GM19438 (cell line): Measurements from ENCODE around the gene ARHGAP10.

Experiments used
- ATAC-seq: cut with Tn5 transposase; IDR thresholded peaks from one replicate; pipeline ENCODE4 v1.9.1; 2021; ENCODE audit warnings: low read depth; ENCODE audit not compliant: unreplicated experiment

The ARHGAP10 gene

DNA sequence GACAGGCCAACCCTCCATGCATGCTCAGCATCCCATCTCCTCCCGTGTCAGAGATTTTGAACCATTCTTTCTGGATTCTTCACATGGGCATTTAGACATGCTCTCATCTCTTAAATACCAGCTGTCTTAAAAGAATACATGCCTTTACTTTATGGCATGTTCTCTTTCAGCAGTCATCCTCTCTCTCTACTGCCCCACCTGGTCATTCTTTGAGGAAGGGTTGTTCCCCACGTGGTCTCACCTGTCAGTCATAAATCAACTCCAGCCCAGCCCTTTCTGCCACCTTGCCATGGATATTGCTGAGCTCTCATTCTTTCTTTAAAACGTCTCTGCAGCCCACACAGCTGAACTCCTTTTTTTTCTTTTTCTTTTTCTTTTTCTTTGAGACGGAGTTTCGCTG is 111.3 kb downstream of the ARHGAP10 start:
- ATAC-seq = no peak

- no peak for ATAC-seq
Measured at GRCh38 chr4:147844781-147845180, 112.9 kb downstream of the ARHGAP10 start.

DNA sequence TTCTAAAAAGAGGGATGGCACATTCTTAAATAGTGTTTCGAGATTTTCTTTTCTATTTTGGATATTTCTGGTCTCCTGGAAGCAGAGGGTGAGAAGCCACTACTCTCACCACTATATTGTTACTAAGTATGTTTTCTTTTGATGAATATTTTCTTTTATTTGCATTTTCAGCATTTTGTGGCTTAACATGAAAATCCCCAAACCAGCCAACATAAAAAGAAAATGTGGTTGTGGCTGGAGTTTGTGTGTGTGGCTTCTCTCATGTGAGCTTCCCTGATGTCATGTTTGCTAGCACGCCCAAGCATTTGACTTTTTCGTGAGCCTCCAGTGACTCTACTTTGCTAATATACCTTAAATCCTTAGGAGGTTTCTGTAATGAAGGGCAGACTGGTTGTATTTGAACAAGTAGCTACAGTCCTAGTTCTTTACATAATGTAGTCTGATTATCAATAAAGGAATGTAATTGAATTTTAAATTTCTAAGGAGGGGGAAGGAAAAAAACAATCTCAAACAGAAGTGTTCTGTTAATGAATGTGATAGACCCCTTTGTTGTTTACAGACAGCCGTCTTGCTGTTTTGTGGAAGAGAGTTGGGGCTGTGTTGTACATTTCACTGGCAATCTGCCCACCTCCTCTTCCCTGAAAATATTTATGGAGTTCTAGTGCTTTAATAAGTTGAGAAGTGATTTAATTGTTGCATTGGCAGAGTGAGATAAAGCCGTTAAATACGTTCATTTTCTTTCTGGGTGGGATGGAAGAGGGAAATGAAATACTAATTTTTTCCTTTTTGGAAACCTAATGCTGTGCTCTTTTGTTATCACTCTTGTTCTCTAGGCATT is 114.6 kb downstream of the ARHGAP10 start:
- ATAC-seq = peak; percentile 62

DNA sequence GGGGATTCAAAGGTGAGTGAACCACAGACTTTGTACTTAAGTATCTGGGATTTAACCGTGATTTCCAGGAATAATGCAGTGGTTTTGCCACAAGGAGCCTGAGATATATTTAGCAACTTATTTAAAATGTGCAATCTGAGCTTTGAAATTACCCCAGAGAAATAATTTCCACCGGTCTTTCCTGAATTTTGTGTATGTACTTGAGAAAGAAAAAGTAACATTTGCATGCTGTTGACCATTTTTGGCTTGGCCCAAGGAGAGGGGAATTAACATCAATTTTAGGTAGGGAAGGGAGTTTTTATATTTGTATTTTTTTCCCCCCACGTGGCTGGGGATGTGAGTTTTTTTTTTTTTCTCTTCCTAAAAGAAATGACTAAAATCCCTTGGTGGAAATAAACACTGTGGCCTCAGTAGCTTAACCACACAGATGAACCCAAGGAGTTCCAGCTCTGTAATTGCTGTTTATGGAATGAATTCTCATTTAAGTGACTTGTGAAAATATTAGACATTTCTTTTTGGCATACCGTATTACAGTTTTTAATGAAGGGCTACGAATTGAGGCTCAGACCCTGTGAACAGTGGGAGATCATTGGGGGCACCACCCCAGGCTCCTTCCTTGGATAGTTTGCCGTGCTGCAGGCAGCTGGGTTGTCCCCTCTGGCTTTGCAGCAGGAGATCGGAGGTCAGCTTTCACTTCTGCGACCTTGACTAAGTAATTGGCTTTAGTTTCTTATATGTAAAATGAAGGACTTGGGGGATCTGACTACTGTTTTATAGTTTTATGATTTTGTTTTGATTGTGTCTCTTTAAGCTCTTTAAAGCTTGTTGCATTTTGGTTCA is 116.1 kb downstream of the ARHGAP10 start:
- ATAC-seq = no peak

GRCh38 chr4:147848634-147849033 is 116.7 kb downstream of the ARHGAP10 start:
- ATAC-seq = no peak

DNA sequence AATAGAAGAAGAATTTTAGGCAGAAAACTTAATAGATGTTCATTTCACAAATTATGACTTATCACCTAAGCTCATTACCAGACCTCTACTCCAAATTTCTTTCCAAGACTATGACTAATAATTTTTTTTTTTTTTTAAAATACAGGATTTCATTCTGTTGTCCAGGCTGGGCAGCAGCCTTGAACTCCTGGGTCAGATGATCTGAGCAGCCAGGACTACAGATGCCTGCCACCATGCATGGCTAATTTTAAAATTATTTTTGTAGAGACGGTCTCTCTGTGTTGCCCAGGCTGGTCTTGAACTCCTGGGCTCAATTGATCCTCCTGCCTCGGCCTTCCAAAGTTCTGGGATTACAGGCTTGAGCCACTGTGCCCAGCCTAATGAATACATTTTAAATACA is 119.2 kb downstream of the ARHGAP10 start:
- no peak for ATAC-seq

DNA sequence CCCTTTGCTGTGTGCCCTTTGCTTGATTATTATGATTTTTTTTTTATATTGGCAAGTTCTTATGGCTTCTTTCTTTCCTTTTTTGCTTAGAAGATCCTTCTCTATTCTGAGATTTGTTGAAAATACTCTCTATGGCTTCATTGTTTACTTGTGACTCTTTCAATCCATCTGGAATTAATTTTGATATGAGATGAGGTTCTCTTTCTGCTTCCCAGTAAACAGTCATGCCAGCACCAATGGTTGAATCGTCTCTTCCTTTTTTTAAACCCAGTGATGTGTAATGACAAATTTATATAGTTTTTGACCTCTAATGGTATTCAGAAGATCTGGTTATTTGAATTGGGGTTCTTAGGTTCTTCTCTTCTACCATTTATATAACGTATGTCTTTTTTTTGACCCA is 121.8 kb downstream of the ARHGAP10 start:
- ATAC-seq = no peak

DNA sequence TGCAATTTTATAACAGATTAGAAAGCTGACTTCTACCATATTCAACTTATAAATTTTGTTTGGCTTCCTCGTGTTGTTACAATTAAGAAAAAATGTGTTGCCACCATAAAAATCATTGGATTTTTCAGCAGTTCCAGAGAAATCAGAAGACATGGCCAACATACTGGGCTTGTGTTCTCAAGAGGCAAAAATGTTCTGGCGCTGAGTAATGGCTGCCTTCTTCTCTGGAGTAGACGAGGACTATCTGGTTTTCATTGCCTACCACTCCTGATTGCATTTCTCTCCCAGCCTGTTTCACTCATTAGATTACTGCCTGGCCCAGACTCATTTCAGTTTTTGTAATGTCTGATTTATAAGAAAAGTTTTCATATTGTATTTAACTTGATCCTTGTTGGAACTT is 122.3 kb downstream of the ARHGAP10 start:
- no peak for ATAC-seq

DNA sequence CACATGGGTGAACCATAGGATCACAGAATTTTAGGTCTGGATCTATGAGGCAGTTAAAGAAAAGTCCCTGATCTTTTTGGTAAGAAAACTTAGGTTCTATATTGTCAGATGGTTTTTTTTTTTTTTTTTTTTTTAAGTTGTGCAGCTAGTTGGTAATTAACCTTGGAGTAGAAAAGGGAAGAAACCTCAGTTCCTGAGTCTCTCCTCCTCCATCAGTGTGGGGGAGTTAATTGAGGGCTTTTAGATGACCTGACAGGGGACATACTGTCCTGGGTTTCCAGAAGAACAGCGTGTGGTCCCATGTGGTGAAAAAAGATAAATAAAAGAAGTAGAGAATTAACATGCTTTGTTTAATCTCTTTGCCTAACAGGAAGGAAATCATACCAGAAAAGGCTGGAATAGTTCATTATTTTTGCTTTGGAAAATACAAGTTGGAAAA is 123.7 kb downstream of the ARHGAP10 start:
- ATAC-seq = no peak

DNA sequence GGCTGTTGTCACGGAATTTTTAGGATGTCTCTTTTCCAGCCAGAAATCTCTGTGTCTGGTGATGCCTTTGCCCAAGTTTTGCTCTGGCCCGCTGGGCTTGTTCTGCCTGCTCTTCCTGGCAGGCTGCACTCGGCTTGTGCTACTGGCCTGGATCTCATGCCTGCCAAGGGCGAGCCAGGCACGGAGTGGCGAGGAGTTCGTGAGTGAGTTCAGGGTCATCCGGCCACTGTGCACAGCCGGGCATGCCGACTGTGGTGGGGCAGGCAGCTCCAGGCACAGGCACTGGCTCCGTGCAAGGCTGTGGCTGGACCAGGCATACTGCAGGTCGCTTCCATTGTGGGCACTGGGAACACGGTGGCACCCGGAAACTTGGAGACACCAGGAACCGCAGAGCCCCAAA is 129.1 kb downstream of the ARHGAP10 start:
- ATAC-seq = no peak

- no peak for ATAC-seq
Measured at GRCh38 chr4:147862043-147862692, 130.3 kb downstream of the ARHGAP10 start.

- peak; percentile 46 for ATAC-seq
Measured at GRCh38 chr4:147863111-147863747, 131.3 kb downstream of the ARHGAP10 start.

GRCh38 chr4:147863808-147864472 is 132.1 kb downstream of the ARHGAP10 start:
- ATAC-seq = no peak

DNA sequence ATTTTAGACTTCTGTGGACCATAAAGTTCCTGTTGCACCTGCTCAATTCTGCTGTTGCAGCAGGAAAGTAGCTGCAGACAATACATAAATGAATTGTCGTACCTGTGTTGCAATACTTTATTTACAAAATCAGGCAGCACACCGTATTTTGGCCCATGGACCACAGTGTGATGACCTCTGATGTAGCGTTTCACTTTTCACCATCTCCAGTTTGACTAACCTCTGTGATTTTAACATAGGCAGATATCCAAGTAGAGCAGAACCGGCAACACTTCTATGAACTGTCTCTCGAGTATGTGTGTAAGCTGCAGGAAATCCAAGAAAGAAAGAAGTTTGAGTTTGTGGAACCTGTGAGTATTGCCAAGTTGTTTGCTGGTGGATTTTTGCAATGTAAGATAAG is 132.7 kb downstream of the ARHGAP10 start:
- no peak for ATAC-seq

DNA sequence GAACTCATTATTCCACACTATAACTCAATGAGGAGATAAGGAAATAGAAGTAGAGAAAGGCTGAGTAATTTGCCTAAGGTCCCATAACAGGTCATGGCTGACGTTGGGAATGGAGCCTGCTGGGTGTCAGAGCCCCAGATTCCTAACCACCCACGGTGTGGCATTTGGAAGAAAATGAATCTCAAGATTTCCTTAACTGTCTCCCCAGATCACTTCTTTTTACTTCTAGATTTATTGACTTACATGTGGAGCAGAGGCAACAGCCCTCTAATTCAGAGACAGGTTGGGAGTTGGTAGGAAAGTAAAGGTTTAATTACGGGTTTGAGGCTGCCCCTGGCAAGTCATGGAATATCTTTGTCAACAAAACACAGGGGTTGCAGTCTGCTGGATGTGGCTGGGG is 134.0 kb downstream of the ARHGAP10 start:
- no peak for ATAC-seq

DNA sequence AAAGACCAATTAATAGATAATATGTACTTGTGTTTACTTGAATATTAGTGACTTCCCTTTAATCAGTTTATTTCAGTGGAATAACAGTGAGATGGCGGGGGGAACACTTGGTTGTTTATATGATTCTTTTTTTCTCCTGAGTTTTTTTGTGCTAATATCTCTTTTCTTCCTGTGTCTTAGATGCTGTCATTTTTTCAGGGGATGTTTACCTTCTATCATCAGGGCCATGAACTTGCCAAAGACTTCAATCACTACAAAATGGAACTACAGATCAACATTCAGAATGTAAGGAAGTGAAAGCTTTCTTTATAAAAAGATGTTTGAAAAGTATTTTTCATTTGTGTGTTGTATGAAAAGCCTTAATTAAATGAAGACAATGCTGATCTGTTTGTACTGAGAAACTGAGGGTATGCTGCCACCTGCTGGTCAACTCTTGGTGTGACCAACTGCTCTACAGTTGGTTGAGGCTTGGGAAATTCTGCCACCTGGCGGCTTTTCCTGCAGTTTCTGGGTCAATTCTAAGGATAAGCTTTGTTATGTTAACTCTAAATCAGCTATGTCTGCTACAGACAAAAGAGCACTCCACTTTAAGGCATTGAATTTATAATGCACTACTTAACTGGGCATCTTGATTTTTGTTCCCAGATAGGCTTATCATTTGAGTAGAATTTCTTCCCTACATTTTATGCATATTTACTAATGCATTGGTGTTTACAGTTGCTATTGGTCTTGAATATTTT is 134.8 kb downstream of the ARHGAP10 start:
- ATAC-seq = peak; percentile 79

DNA sequence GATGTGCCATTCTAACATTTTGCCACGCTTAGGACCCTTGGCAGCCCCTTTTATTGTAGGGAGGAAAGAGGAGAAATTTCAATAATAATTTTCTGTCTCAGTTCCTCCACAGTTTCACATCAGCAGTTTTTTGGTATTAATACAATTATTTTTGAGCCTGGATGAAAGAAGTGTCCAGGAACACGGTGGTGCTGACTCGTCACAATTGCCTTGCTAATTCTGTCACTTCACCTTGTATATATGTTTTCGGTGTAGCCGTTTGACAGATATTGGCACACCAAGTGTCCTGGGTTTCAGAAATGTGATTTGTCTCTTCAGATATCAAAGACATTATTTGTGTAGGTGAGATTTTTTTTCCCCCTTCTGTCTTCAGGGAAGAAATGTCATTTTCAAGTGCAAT is 142.2 kb downstream of the ARHGAP10 start:
- ATAC-seq = no peak

DNA sequence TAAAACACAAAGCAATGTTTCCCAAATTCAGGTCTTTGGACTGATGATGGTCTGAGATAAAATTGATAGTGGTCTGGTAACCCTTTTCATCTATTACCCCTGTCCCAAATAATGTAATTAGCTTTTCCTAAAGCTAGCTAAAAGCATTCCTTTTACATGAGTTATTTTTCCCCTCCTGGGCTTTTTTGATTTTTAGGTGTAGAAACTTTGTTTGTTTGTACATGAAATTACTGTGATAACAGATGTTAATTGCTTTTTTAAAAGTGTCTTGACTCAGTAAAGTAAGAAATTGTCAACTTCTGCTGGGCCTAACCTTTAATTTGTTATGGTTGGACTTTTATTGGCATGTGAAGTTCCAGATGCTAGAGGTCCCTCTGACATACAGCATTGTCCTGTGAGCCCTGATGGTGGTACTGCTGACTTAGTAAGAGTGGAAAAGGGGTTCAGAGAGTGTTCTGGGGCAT is 145.5 kb downstream of the ARHGAP10 start:
- no peak for ATAC-seq

DNA sequence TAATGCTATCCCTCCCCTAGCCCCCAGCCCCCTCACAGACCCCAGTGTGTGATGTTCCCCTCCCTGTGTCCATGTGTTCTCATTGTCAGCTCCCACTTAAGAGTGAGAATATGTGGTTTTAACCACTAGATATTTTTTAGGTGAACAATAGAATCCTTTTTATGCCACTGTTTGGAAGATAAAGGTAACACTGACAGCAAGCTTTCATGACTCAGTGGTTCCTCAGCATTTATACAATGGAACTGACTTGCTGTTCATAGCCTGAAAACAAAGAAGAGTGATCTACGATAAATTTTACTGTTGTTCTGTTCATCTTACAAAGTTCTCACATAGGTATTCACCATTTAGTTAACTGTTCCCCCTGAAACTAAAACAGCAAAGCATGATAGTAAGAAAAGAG is 147.8 kb downstream of the ARHGAP10 start:
- ATAC-seq = no peak
